Measurements from ENCODE around the gene NCAPH2.

- no peak for TF ChIP-seq TSHZ2 (CRISPR knock-in tag; IDR thresholded peaks at IDR 0.05)
- no peak for TF ChIP-seq TCF4 (CRISPR knock-in tag; IDR thresholded peaks at IDR 0.05; ENCODE audit: borderline replicate concordance)
- TF ChIP-seq ARNTL (CRISPR knock-in tag; IDR thresholded peaks at IDR 0.05; ENCODE audit: borderline replicate concordance, low read depth) = no peak
- no peak for TF ChIP-seq ZFP3 (CRISPR knock-in tag; IDR thresholded peaks at IDR 0.05)
- no peak for TF ChIP-seq ESRRG (CRISPR knock-in tag; IDR thresholded peaks at IDR 0.05)
These were observed 29.7 kb downstream of the NCAPH2 start for GRCh38 chr22:50537765-50538164.

Data from SK-N-SH treated with all-trans-retinoic acid at 6 μM for 48 hours (cell line).